ENCODE results near the gene DMGDH.

- TF ChIP-seq TAF1 (IDR thresholded peaks at IDR 0.05; ENCODE audit: low read depth): no peak
- TF ChIP-seq MAX (IDR thresholded peaks at IDR 0.05): no peak
- TF ChIP-seq YY1 (IDR thresholded peaks at IDR 0.05; ENCODE audit: low read depth): no peak
- TF ChIP-seq EP300 (IDR thresholded peaks at IDR 0.05; ENCODE audit: borderline replicate concordance): no peak
- TF ChIP-seq RAD21 (IDR thresholded peaks at IDR 0.05; ENCODE audit: low read depth): no peak
Observed at GRCh38 chr5:79056847-79057246, 12.6 kb downstream of the DMGDH start.

Measured in Ishikawa (cell line).